ENCODE measurements around the gene UBE2E2. TPM values are rescaled to one million over a fixed set of nuclear protein-coding genes. Genes with fewer than 3 reads are reported as not detected.

UBE2E2 gene
- total RNA-seq, 1 experiment from 2014 or later, result 38.6 TPM

- H2BK120ac ChIP-seq (ENCODE audit: low read depth, low read length, poor library complexity, severe bottlenecking), result no peak overlapping the region
- H3K27ac Mint-ChIP-seq, result no peak overlapping the region
Observed at GRCh38 chr3:23474580-23475357, 271.6 kb downstream of the UBE2E2 start.

More at GRCh38 chr3:23474580-23475357, 271.6 kb downstream of the UBE2E2 start:
- Histone ChIP-seq H3K27me3 (ENCODE audit: insufficient read depth, low read length) (no peaks in the 10 kb centered on the region), H3K18ac (ENCODE audit: insufficient read length, low read depth, low read length) (no peak overlapping the region), H3K4me2 (ENCODE audit: insufficient read depth, insufficient read length, low read length) (no peak overlapping the region), H3K79me1 (ENCODE audit: insufficient read depth, low read depth, low read length, poor library complexity, severe bottlenecking) (no peaks in the 10 kb centered on the region), H3K9me3 (ENCODE audit: control insufficient read depth, low read depth, low read length) (no peaks in the 10 kb centered on the region), H3K4me1 (ENCODE audit: insufficient read depth, low read length) (no peaks in the 10 kb centered on the region), H4K5ac (ENCODE audit: insufficient read length, low read depth, low read length) (no peak overlapping the region), H3K14ac (ENCODE audit: insufficient read depth, low read length) (no peak overlapping the region), H3K27ac (ENCODE audit: insufficient read length, low read depth, low read length) (peak overlapping the region; percentile 23), H2BK20ac (ENCODE audit: low read depth, low read length, poor library complexity, severe bottlenecking) (no peak overlapping the region), H2BK12ac (ENCODE audit: insufficient read length, low read depth, low read length) (no peak overlapping the region), H2BK15ac (ENCODE audit: low read depth, low read length) (no peak overlapping the region), H3K56ac (ENCODE audit: insufficient read length, low read depth, low read length) (no peak overlapping the region), H4K20me1 (ENCODE audit: control insufficient read depth, insufficient read depth, insufficient read length) (peaks cover 3% of the 10 kb centered on the region), H2BK5ac (ENCODE audit: insufficient read length, low read length) (no peak overlapping the region), H3K4ac (ENCODE audit: low read depth, low read length) (no peak overlapping the region), H3K23me2 (ENCODE audit: insufficient read length, low read depth, low read length, poor library complexity, severe bottlenecking) (no peaks in the 10 kb centered on the region), H3K79me2 (ENCODE audit: insufficient read depth, low read length) (no peaks in the 10 kb centered on the region), H2AK5ac (ENCODE audit: insufficient read length, low read length) (no peak overlapping the region), H3T11ph (ENCODE audit: low read length) (no peak overlapping the region), H4K8ac (replicated peaks; ENCODE audit: insufficient read length, low read depth, low read length) (no peak overlapping the region), H3K9ac (ENCODE audit: extremely low read depth, insufficient read length, low read length) (no peak overlapping the region), H3K23ac (ENCODE audit: insufficient read length, low read depth, low read length) (no peak overlapping the region), H2AFZ (ENCODE audit: low read length) (no peak overlapping the region), H4K91ac (ENCODE audit: insufficient read length, low read depth, low read length) (no peak overlapping the region)
- Mint-ChIP-seq H3K4me1 (peaks cover 10 to 15% of the 10 kb centered on the region in 2 experiments), H3K36me3 (ENCODE audit: insufficient read depth in 1 of 3, low read depth in 3 of 3) (peaks cover 0 to 7% (median 2%) of the 10 kb centered on the region in 3 experiments; a peak in 3 of 7 replicates), H3K9me3 (peaks cover 0 to 4% of the 10 kb centered on the region in 2 experiments; a peak in 2 of 5 replicates), H3K4me3 (no peak overlapping the region), H3K27me3 (ENCODE audit: low read depth) (no peaks in the 10 kb centered on the region)
- TF ChIP-seq, protein P1, sequence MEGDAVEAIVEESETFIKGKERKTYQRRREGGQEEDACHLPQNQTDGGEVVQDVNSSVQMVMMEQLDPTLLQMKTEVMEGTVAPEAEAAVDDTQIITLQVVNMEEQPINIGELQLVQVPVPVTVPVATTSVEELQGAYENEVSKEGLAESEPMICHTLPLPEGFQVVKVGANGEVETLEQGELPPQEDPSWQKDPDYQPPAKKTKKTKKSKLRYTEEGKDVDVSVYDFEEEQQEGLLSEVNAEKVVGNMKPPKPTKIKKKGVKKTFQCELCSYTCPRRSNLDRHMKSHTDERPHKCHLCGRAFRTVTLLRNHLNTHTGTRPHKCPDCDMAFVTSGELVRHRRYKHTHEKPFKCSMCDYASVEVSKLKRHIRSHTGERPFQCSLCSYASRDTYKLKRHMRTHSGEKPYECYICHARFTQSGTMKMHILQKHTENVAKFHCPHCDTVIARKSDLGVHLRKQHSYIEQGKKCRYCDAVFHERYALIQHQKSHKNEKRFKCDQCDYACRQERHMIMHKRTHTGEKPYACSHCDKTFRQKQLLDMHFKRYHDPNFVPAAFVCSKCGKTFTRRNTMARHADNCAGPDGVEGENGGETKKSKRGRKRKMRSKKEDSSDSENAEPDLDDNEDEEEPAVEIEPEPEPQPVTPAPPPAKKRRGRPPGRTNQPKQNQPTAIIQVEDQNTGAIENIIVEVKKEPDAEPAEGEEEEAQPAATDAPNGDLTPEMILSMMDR (conservative IDR thresholded peaks at IDR 0.05), result no peak
- 100% methylated on average over 1 of the region's 4 CpGs for WGBS (ENCODE audit: extremely low coverage, insufficient read length, low lambda C conversion rate)
- DNase-seq, result no peak

All from H9 (cell line).